Peyer's patch (tissue), 4 donors: ENCODE results near the gene DNAH3. TPM values are rescaled to one million over a fixed set of nuclear protein-coding genes. Genes with fewer than 3 reads are reported as not detected.
A peak's percentile ranks its signal among the peaks of the same experiment; 100 is the strongest.

Source experiments
- DNase-seq, 3 donors: peaks; one replicate each; pipeline ENCODE4 v3.0.0-alpha.2; 2017 to 2019
- H3K27ac ChIP-seq, 4 donors: fragments of 200-600 bp; sonication (generic); one replicate each; pipeline ENCODE4 v1.5.1; 2016 to 2019
- H3K27me3 ChIP-seq, 2 donors: fragments of 200-600 bp; sonication (generic); one replicate each; pipeline ENCODE4 v1.5.1; 2019
- H3K36me3 ChIP-seq, 3 donors: fragments of 200-600 bp; sonication (generic); one replicate each; pipeline ENCODE4 v1.5.1; 2016 to 2019
- H3K4me1 ChIP-seq, 4 donors: fragments of 200-600 bp; sonication (generic); one replicate each; pipeline ENCODE4 v1.5.1; 2016 to 2019
- H3K4me3 ChIP-seq, 4 donors: fragments of 200-600 bp; sonication (generic); 1 replicate in 3 of 4; 2 replicates in 1 of 4; pipeline ENCODE4 v1.5.1; 2016 to 2019; ENCODE audit warnings: mild to moderate bottlenecking in 1 of 4
- H3K9me3 ChIP-seq, 4 donors: fragments of 200-600 bp; sonication (generic); one replicate each; pipeline ENCODE4 v1.5.1; 2016 to 2019; ENCODE audit warnings: mild to moderate bottlenecking in 1 of 4
- POLR2A ChIP-seq, 2 donors: fragments of 450-650 bp; IDR thresholded peaks; one replicate each; pipeline ENCODE4 v1.5.1; 2017; ENCODE audit warnings: antibody characterized with exemption in 2 of 2, mild to moderate bottlenecking in 2 of 2, moderate library complexity in 2 of 2
- total RNA-seq, 4 donors: library from RNA; depleted of rRNA; stranded (reverse); fragments of >200 nt; gene quantifications; one replicate each; pipeline ENCODE4 v1.1.0, GENCODE V29; 2016
- TF ChIP-seq, protein P1 (sequence below), 6 experiments: fragments of 450-650 bp in 4 of 6; fragments of 200-600 bp in 2 of 6; sonication (generic) in 1 of 6; IDR thresholded peaks; one replicate each; pipeline ENCODE4 v1.5.1; 2017 to 2019; ENCODE audit warnings: antibody characterized with exemption in 6 of 6, mild to moderate bottlenecking in 3 of 6, moderate library complexity in 1 of 6

DNAH3 gene
- total RNA-seq, 4 donors from 2014 or later = 2.1 to 6.7 (median 4.5) TPM

DNA sequence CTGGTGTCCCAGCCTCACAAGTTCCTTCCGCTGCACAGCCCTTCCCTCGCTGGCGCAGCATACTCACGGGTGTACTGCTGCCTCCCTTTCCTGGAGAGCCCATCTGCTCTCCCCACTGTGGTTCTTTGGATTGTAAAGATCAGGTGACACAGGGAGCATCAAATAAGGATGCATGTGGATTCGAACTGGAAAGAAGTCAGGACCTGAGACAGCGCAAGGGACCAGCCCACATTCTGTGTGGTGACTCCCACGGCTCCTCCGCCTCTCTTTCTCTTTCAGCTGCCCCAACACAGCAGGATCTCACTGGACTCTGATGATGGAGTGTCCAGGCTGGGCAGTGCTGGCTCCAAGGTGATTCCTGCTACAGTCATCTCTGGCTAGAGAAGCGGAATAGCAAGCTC is 15.9 kb upstream of the DNAH3 start:
- Histone ChIP-seq H3K4me3 (no peak overlapping the region), H3K27ac (no peak overlapping the region), H3K27me3 (no peaks in the 10 kb centered on the region), H3K4me1 (peaks cover 0 to 13% (median 0%) of the 10 kb centered on the region in 4 donors), H3K36me3 (peaks cover 0 to 36% (median 0%) of the 10 kb centered on the region in 3 donors), H3K9me3 (no peaks in the 10 kb centered on the region)
- TF ChIP-seq POLR2A (IDR thresholded peaks at IDR 0.05) = no peak
- TF ChIP-seq, protein P1, sequence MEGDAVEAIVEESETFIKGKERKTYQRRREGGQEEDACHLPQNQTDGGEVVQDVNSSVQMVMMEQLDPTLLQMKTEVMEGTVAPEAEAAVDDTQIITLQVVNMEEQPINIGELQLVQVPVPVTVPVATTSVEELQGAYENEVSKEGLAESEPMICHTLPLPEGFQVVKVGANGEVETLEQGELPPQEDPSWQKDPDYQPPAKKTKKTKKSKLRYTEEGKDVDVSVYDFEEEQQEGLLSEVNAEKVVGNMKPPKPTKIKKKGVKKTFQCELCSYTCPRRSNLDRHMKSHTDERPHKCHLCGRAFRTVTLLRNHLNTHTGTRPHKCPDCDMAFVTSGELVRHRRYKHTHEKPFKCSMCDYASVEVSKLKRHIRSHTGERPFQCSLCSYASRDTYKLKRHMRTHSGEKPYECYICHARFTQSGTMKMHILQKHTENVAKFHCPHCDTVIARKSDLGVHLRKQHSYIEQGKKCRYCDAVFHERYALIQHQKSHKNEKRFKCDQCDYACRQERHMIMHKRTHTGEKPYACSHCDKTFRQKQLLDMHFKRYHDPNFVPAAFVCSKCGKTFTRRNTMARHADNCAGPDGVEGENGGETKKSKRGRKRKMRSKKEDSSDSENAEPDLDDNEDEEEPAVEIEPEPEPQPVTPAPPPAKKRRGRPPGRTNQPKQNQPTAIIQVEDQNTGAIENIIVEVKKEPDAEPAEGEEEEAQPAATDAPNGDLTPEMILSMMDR (IDR thresholded peaks at IDR 0.05) = no peak
- DNase-seq = no peak

DNA sequence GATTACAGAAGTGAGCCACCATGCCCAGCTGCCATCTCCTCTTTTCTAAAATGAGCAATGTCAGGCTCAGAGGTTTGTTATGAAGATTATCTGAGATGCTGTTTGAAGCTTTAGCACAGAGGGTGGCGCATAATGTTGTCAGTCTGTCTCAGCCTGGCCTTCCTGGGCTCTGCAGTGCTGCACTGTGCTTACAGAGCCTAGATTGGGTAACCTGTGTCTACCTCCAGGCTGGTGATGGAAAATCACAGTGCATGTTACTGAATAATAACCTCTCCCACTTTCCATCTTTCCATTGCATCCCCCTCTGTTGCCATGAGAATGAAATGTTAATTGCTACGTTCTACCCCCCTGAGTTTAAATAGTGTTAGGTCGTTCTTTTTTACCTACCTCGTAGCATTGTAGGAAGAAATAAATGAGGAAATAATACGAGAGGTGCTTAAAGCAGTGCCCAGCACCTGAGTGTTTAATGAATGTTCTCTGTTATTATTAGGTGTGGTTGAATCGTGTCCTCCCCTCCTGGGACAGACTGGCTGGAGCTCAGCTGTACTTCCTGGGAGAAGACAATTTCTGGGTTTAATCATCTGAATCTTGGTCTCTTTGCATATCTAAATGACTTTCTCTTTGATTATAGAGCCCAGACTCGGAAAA is 14.0 kb upstream of the DNAH3 start:
- Histone ChIP-seq H3K36me3 (peaks cover 0 to 28% (median 0%) of the 10 kb centered on the region in 3 donors), H3K27me3 (no peaks in the 10 kb centered on the region), H3K4me3 (no peak overlapping the region), H3K27ac (no peak overlapping the region), H3K4me1 (peaks cover 0 to 28% (median 0%) of the 10 kb centered on the region in 4 donors), H3K9me3 (no peaks in the 10 kb centered on the region)
- DNase-seq = no peak
- TF ChIP-seq, protein P1 (IDR thresholded peaks at IDR 0.05) = no peak
- TF ChIP-seq POLR2A (IDR thresholded peaks at IDR 0.05) = no peak

DNA sequence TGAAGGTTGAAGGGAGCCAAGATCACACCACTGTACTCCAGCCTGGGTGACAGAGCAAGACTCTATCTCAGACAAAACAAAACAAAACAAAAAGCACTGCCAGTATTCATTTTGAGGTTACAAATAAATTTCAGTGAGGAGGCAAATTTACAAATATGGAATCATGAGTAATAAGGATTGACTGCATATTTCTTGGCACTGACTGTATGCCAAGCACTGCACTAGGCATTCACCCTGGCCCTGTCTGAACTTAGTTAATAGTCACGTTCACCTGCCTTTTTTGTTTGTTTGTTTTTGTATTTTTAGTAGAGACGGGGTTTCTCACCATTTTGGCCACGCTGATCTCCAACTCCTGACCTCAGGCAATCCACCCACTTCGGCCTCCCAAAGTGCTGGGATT is 12.9 kb upstream of the DNAH3 start:
- Histone ChIP-seq H3K4me1 (peaks cover 0 to 34% (median 0%) of the 10 kb centered on the region in 4 donors), H3K4me3 (no peak overlapping the region), H3K36me3 (peaks cover 0 to 28% (median 0%) of the 10 kb centered on the region in 3 donors), H3K9me3 (no peaks in the 10 kb centered on the region), H3K27me3 (no peaks in the 10 kb centered on the region), H3K27ac (peak overlapping the region in 1 of 4 donors; percentile 39)
- TF ChIP-seq POLR2A (IDR thresholded peaks at IDR 0.05) = no peak
- TF ChIP-seq, protein P1 (IDR thresholded peaks at IDR 0.05) = no peak
- no peak for DNase-seq

DNA sequence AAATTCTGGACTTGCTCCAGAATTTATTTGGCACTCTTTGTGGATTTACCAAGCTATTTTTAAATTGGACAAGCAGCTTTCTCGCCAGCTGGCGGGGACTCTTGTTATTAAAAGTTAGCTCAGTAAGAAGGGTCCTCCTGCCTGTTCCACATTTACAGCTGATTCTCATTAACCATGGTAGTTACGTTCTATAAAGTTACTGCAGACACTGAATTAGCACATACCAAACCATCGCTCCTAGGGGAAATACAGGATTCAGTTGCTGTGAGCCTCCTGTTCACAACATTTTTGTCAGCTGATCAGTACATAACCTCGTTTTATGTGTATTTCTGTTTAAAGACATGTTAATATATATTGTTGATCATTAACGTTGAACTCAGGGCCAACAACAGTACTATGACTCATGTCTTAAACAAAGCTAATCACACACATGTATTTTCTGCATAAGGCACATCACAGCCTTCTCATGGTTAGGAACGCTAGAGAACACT is 12.1 kb upstream of the DNAH3 start:
- TF ChIP-seq, protein P1 (IDR thresholded peaks at IDR 0.05) = no peak
- TF ChIP-seq POLR2A (IDR thresholded peaks at IDR 0.05) = no peak
- no peak for DNase-seq
- Histone ChIP-seq H3K36me3 (peaks cover 0 to 24% (median 0%) of the 10 kb centered on the region in 3 donors), H3K4me3 (no peak overlapping the region), H3K27me3 (no peaks in the 10 kb centered on the region), H3K27ac (peak overlapping the region in 1 of 4 donors; percentile 39), H3K9me3 (no peaks in the 10 kb centered on the region), H3K4me1 (peaks cover 0 to 40% (median 0%) of the 10 kb centered on the region in 4 donors)

DNA sequence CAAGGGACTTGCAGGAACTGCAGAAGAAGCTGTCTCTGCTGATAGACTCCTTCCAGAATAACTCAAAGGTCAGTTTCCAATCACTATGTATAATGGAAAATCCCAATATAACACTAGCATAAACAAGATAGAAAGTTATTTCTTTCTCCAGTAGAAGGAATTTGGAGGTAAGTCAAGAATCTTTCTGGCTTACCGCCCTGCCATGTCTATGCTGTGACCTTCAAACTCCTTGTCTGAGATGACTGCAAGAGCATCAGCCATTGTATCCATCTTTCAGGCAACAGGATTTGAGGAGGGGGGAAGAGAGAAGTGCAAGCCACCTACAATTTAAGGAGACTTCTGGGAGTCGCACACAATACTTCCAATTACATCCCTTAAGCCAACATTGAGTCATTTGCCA is 10.6 kb upstream of the DNAH3 start:
- no peak for DNase-seq
- Histone ChIP-seq H3K36me3 (peaks cover 0 to 15% (median 0%) of the 10 kb centered on the region in 3 donors), H3K4me3 (no peak overlapping the region), H3K27ac (peak overlapping the region in 1 of 4 donors; percentile 9), H3K9me3 (no peaks in the 10 kb centered on the region), H3K4me1 (peaks cover 0 to 48% (median 0%) of the 10 kb centered on the region in 4 donors), H3K27me3 (no peaks in the 10 kb centered on the region)
- TF ChIP-seq POLR2A (IDR thresholded peaks at IDR 0.05) = no peak
- TF ChIP-seq, protein P1 (IDR thresholded peaks at IDR 0.05) = no peak
